COLO829 (cell line): ENCODE measurements around the gene PHLDB1.

Experiments used
- DNase-seq: peaks from one replicate; pipeline ENCODE4 v3.0.0; 2012; ENCODE audit warnings: low spot score

The PHLDB1 gene

DNA sequence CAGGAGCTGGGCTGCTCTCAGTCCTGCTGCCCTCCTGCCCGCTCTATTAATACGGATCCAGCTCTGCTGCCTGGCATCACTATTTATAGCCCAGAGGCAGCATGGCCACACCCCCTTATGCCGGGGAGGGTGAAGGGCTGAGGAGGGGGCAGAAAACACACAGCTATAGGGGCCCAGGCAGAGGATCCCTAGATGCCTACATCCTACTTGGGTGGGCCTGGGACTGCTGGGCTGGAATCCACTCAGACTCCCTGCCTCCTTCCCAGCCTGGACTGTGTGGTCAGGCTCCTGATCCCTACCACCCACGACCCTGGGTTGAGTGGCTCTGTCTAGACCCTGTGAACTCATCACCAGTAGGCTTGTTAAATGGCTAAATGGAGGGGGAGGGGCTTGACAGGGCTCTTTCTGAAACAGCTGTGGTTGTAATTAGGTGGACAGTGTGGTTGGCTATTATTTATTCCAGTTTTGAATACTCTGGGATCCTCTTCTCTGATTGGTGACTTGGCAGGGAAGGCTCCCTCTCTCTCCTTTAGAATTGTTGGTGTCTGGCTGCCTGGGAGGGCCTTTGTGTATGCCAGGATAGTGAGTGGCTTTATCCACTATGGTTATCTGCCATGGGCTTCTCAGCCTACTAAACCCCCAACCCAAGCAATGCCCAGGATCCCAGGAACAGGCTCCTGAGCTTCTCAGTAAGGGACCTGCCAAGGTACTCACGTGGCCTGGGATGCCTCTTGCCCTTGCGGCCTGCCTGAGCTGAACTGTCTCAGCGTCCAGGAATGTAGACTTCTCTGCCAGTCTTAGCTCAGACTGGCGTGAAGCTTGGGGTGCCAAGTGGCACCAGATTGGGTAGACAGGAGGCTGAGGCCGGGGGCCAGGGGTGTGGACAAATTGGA is 15.2 kb downstream of the PHLDB1 start:
- peak; percentile 58 for DNase-seq

DNA sequence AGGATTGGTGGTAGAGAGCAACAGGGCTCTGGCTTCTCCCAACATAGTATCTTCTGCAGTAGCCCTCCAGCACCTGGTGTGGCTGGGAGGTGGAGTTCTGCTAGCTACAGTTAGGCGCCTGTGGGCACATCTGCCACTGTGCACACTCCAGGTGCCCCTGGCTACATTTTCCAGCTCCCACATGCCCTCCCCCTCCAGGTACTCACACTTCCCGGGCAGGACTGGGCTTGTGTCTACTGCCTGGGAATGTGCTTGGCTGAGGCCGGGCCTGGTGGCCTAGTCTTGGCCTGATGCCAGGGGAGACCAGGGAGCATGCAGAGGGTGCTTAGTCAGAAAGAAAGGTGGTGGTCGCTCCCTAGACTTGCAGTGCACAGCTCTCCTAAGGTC is 15.8 kb downstream of the PHLDB1 start:
- DNase-seq: no peak

- DNase-seq: no peak
Measured at GRCh38 chr11:118625036-118625690, 17.7 kb downstream of the PHLDB1 start.

DNA sequence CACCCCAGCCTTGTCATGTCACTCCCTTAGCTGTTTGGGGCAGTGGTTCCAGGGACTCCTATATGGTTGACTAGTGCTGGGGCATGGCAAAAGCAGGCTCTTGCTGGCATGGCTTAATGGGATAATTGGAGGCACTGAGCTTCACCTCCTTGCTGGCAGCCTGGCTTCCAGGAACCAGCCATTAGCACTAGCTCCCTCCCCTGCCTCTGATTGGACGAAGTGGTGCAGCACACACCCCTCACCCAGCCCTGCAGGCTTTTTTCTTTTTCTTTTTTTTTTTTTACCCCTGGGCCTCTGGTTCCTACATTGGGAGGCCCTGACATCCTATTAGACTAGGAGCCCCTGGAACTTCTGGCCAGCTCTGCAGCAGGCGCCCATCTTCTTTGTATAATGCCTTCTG is 18.6 kb downstream of the PHLDB1 start:
- no peak for DNase-seq

- DNase-seq: no peak
Measured at GRCh38 chr11:118627566-118627965, 20.2 kb downstream of the PHLDB1 start.

DNA sequence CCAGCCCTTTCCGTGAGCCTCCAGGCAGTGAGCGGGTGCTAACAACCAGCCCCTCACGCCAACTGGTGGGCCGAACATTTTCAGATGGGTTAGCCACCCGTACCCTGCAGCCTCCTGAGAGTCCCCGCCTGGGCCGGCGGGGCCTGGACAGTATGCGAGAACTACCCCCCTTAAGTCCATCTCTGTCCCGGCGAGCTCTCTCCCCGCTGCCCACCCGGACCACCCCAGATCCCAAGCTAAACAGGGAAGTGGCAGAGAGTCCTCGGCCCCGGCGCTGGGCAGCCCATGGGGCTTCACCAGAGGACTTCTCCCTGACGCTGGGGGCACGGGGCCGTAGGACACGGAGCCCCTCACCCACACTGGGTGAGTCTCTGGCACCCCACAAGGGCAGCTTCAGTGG is 20.6 kb downstream of the PHLDB1 start:
- DNase-seq: no peak

- DNase-seq: no peak
Measured at GRCh38 chr11:118628432-118628831, 21.0 kb downstream of the PHLDB1 start.

DNA sequence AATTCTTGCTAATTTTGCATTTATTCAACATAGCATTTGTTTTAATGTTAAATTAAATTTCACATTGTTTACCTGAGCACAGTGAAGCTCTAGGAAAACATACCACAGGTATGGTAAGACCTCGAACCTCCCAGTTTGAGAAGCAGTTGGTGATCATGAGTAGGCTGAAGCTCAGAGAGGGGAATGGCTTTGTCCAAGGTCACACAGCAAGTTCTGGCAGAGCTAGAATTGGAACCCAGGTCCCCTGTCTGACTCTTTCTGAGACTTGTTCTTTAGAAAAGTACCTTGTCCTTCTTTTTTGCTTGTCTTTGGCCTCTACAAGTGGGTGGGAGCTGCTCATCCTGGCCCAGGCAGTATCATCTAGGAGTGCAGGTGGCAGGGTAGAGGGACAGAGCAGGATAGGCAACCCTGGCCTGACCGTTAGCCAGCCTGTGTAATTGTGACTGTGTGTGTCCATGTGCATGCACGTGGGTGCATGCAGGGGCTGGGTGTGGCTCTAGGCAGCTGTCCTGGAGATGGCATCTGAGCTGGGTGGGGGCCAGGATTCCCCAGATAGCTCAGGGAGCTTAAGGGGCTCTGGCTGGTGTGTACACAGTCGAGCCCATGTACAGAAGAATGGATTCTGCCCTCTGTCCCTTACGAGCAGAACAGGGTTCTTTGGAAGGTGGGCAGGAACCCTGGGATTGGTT is 21.6 kb downstream of the PHLDB1 start:
- DNase-seq: no peak

- DNase-seq: no peak
Measured at GRCh38 chr11:118629761-118630661, 22.6 kb downstream of the PHLDB1 start.

- DNase-seq: no peak
Measured at GRCh38 chr11:118631142-118631909, 23.9 kb downstream of the PHLDB1 start.

DNA sequence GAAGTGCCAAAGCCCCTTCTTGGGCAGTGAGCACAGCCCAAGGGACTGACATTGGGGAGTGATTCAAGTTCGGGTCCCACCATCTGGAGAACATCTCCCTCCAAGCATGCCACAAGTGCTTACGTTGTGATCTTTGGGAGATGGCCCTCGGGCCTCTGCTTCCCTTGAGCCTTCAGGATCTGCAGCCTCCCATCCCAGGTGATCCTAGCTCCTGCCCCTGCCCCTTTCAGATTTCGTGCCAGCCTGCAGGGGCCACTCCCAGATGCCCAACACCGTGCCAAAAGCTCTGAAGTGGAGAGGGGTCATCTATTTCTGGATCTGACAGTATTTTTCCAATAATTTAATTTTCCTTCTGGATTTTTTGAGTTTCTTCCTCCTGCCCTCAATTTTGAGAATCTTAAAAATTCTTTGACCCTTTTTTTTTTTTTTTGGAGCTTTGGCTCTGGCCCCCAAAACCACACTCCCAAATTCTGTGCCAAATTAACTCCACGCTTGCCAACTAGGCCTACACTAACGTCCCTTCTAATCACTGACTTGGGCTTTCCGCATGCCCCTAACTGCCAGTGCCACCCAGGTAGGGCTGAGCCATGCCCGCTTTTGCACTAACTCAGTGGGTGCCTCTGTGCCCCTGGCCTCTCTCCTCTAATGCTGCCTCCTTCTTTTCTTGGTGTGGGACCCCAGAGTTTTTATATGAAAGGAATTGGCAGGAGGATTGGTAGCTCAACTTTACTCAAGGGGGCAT is 25.3 kb downstream of the PHLDB1 start:
- DNase-seq: no peak

GRCh38 chr11:118633319-118633690 is 25.9 kb downstream of the PHLDB1 start:
- DNase-seq: no peak

- no peak for DNase-seq
Measured at GRCh38 chr11:118633979-118634378, 26.6 kb downstream of the PHLDB1 start.

DNA sequence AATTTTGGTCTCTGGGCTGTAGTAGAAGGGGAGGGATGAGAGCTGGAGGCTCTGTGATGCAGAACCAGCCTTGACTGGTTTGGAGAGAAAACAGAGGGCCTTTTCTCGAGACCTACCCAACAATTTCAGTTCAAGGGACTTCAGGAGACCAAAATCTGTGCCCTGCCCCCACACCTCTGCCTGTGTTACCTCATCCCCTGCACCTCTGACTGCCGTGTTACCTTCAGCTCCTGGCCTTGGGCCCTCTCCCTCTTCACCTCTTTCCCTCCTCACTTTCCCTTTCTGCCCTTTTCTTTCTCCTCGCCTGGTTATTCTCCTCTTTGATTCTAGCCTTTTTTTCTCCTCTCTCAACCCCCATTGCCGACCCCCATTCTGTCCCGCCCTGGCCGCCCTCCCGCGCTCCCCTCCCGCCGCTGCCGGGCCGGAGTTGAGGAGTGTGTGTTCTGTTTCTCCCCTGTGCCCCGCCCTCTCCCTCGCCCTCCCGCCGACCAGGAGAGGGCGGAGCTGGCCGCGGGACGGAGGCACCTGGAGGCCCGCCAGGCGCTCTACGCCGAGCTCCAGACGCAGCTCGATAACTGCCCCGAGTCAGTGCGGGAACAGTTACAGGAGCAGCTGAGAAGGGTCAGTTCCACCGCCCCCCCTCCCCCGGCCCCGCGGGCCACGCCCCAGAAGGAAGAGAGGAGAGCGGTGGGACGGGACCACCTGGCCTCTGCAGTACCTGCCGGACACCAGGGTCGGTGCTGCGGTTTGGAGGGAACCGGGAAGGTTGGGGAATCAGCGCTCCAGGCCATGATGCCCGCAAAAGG is 27.2 kb downstream of the PHLDB1 start:
- DNase-seq: no peak

- no peak for DNase-seq
Measured at GRCh38 chr11:118635237-118635591, 27.8 kb downstream of the PHLDB1 start.

GRCh38 chr11:118635642-118636041 is 28.2 kb downstream of the PHLDB1 start:
- no peak for DNase-seq

GRCh38 chr11:118636569-118637290 is 29.3 kb downstream of the PHLDB1 start:
- no peak for DNase-seq

DNA sequence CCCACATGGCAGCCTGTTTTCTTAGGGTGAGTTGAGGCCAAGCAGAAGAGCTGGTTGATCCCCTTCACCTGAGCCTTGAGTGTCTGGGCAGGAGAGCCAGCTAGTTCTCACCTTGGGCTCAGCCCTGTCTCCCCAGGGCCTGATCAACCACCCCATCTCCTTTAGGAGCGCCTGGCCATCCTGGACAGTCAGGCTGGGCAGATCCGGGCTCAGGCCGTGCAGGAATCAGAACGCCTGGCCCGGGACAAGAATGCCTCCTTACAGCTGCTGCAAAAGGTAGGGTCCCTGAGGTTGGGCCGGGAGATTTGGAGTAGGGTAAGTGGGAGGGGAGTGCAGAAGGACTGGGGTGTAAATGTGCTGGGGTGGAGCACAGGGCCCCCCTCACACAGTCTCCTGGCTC is 31.3 kb downstream of the PHLDB1 start:
- DNase-seq: no peak

- DNase-seq: no peak
Measured at GRCh38 chr11:118639899-118640298, 32.5 kb downstream of the PHLDB1 start.
